ENCODE results near the gene MYH2.

MYH2 gene

DNA sequence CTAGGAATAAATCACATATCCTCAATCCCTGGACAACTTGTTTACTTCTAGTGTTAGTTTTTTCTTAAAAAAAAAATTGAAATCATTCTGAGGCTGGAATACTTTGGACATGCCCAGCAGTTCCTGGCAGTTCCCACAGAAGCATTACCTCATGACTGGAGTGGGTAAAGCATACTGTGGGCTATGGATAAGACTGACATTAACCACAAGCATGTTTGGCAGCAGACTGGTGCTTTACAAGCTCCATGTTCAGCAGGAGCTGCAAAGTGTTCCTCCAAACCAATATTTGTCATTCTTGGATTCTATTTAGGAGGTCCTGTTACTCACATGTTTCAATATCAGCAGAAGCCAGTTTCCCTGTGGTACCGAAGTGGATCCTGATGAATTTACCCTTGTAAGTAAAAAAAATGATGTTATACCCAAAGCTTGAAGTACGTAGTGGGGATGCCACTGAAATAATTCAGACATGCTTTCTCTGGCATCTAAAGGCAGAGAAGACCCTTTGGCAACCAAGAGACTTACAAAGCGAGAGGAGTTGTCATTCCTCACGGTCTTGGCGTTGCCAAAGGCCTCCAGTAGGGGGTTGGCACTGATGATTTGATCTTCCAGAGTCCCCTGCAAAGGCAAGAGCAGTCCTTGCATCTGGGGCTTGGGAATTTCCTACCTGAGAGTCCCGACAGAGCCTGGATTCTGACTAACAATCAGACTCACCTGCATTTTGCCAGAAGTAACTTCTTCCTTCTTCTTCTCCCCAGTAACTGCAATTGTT, 36.0 kb downstream of the MYH2 start:
- DNase-seq: no peak

DNA sequence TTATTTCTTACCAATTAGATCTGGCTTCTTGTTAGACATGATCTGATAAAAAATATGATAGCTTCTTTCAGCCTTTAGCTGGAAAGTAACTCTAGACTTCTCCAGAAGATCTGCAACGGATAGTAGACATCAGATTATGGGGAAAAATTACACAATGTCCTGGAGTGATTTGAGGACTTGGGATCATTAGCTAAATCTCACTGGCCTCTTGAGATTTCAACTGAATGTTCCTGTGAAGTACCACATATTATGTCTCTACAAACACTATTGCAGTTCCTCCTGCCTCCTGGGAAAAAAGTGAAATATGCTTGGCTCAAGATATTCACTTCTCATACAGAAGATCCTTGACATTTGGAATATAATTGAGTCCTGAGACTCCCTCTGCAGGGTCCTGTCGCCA, 36.6 kb downstream of the MYH2 start:
- DNase-seq: no peak

DNA sequence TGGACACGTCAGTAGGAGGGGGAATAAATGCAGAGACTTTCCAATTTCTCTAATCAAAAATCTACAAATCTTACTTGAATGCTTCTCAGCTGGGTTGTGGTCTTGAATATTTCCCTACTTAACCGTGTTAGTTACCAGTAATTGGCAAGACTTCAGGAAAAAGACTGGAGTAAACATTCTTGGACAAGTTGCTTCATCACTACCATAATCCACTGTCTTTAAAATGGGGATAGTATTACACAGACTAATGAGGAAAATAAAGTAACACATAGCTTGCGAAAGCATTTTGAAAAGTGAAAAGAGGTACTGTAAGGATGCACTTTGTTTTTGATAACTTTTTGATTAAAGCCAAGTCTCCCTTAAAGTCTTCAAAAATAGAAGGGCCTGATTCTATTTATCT, 49.5 kb downstream of the MYH2 start:
- no peak for DNase-seq

DNA sequence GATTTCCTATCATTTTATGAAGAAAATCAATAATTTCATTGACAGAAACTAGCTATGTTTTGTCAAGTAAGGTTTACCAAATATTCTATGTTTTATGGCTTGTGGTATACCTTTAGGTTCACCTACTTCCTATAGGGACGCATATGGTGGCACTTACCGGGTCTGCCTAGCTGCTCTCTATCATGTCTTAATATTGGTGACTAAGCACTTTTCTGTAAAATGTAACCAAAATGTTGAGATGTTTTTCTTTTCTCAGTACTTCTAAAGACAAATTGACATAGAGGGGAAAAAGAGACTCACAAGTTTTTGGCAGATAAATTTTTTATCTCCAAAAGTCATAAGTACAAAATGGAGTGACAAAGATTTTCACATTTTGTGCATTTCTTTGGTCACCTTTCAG, 57.5 kb downstream of the MYH2 start:
- no peak for DNase-seq

DNA sequence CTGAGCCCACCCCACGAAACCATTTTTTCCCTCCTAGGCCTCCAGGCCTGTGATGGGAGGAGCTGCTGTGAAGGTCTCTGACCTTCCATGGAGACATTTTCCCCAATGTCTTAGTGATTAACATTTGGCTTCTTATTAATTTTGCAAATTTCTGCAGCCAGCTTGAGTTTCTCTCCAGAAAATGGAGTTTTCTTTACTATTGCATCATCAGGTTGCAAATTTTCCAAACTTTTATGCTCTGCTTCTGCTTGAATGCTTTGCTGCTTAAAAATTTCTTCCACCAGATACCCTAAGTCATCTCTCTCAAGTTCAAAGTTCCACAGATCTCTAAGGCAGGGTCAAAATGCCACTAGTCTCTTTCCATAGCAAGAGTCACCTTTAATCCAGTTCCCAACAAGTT, 67.2 kb downstream of the MYH2 start:
- no peak for DNase-seq

DNA sequence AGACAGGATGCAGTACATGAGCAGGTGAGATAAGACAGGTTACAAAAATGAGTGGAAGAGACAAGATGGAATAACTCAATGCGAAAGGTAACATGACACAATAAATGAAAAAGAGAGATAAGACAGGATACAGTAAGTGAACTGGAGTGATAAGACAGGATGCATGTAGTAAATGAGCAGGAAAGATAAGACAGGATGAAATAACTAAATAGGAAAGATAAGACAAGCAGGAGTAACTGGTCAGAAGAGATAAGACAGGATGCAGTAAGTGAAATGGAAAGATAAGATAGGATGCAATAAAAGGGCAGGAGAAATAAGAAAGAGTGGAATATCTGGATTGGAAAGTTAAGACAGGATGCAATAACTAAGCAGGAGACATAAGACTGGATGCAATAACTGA, 71.8 kb downstream of the MYH2 start:
- no peak for DNase-seq

DNA sequence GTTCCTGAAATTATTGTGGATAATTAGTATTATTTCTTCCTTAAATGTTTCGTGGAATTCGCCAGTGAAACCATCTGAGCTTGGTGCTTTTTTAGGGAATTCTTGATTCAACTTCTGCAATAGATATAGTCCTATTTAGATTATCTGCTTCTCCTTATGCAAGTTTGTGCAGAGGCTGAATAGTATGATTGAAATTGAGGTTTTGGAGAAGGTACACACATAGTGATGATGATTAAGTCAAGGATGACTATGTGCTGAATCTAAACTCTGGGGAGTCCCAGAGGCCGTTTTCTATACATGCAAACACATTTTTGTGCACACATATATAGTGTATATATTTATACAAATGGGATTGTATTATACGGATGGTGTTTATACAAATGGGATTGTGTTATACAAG, 74.9 kb downstream of the MYH2 start:
- no peak for DNase-seq

DNA sequence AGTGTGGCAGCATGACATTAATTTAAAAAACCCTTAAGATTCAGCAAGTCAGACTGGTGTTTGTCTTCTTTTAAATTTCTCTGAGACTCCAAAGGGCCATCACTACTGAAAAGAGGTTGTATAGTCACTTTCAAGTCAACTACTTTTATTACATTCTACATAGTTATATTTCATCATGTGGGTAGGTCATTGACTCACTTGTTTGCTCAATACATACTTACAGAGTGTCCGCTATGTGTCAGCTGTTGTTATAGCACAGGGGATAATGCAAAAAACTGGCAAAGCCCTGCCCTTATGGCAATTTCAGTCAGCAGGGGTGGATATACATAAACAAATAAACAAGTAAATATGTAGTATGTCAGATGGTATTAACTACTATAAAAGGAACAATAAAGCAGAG, 77.6 kb downstream of the MYH2 start:
- DNase-seq: no peak
